ENCODE measurements around the gene CNTNAP2.
"Not testable (repeated sequence)": the region's sequence is repeated elsewhere in the genome, so short reads cannot be mapped to it uniquely, and the experiment has no call there.

The CNTNAP2 gene

GRCh38 chr7:147595042-147595441, 1478.4 kb downstream of the CNTNAP2 start:
- CTCF ChIA-PET = no interaction called here
- DNase-seq (ENCODE audit: extremely low spot score) = no peak
- POLR2A ChIA-PET = no interaction called here
- TF ChIP-seq LEF1 (IDR thresholded peaks at IDR 0.05; ENCODE audit: borderline replicate concordance) (no peak), PKNOX1 (IDR thresholded peaks at IDR 0.05) (no peak)

- CTCF ChIA-PET = interaction anchor here (0.6 kb wide), 1 partner anchor 1066 kb away, joined by 3 read pairs; no protein-coding TSS in a partner anchor
- POLR2A ChIA-PET; DNase-seq (ENCODE audit: extremely low spot score): not testable (repeated sequence)
Measured at GRCh38 chr7:147598687-147599086, 1482.1 kb downstream of the CNTNAP2 start.

- TF ChIP-seq FOXA1 (IDR thresholded peaks at IDR 0.05) = no peak
- no peak for TF ChIP-seq HDGF (IDR thresholded peaks at IDR 0.05; ENCODE audit: borderline replicate concordance)
- TF ChIP-seq BHLHE40 (IDR thresholded peaks at IDR 0.05; ENCODE audit: borderline replicate concordance) = no peak
- TF ChIP-seq ZNF384 (IDR thresholded peaks at IDR 0.05) = no peak
- no peak for TF ChIP-seq SUZ12 (IDR thresholded peaks at IDR 0.05)
- no peak for TF ChIP-seq ELF4 (IDR thresholded peaks at IDR 0.05)
- TF ChIP-seq FOXM1 (IDR thresholded peaks at IDR 0.05; ENCODE audit: borderline replicate concordance) = no peak
- TF ChIP-seq PKNOX1 (IDR thresholded peaks at IDR 0.05) = no peak
- TF ChIP-seq LEF1 (IDR thresholded peaks at IDR 0.05; ENCODE audit: borderline replicate concordance) = no peak
- no peak for TF ChIP-seq CTBP1 (IDR thresholded peaks at IDR 0.05; ENCODE audit: borderline replicate concordance)
- POLR2A ChIA-PET = no interaction called here
- no peak for DNase-seq (ENCODE audit: extremely low spot score)
- CTCF ChIA-PET = no interaction called here
Measured at GRCh38 chr7:147605323-147605722, 1488.7 kb downstream of the CNTNAP2 start.

GRCh38 chr7:147607157-147607800, 1490.7 kb downstream of the CNTNAP2 start:
- no peak for TF ChIP-seq ELF4 (IDR thresholded peaks at IDR 0.05)
- CTCF ChIA-PET = no interaction called here
- POLR2A ChIA-PET = no interaction called here
- DNase-seq (ENCODE audit: extremely low spot score) = no peak

- DNase-seq (ENCODE audit: extremely low spot score) = no peak
- ChIA-PET CTCF (interaction anchor here (0.7 kb wide), 1 partner anchor 413 kb away, joined by 5 read pairs; no protein-coding TSS in a partner anchor), POLR2A (no interaction called here)
- TF ChIP-seq HDGF (IDR thresholded peaks at IDR 0.05; ENCODE audit: borderline replicate concordance) (no peak), L3MBTL2 (conservative IDR thresholded peaks at IDR 0.05) (no peak), ARNT (IDR thresholded peaks at IDR 0.05) (no peak), ELF4 (IDR thresholded peaks at IDR 0.05) (no peak), PKNOX1 (IDR thresholded peaks at IDR 0.05) (no peak), TARDBP (IDR thresholded peaks at IDR 0.05) (no peak), ZNF384 (IDR thresholded peaks at IDR 0.05) (no peak), CTBP1 (IDR thresholded peaks at IDR 0.05; ENCODE audit: borderline replicate concordance) (no peak), NFRKB (IDR thresholded peaks at IDR 0.05) (no peak), FOXM1 (IDR thresholded peaks at IDR 0.05; ENCODE audit: borderline replicate concordance) (no peak), BHLHE40 (IDR thresholded peaks at IDR 0.05; ENCODE audit: borderline replicate concordance) (no peak), LEF1 (IDR thresholded peaks at IDR 0.05; ENCODE audit: borderline replicate concordance) (no peak), FOXK2 (IDR thresholded peaks at IDR 0.05) (no peak), SUZ12 (IDR thresholded peaks at IDR 0.05) (no peak), SP1 (IDR thresholded peaks at IDR 0.05) (no peak), FOXA1 (IDR thresholded peaks at IDR 0.05) (no peak)
Measured at GRCh38 chr7:147611431-147611830, 1494.8 kb downstream of the CNTNAP2 start.

GRCh38 chr7:147635288-147635687, 1518.7 kb downstream of the CNTNAP2 start:
- POLR2A ChIA-PET = no interaction called here

More at GRCh38 chr7:147635288-147635687, 1518.7 kb downstream of the CNTNAP2 start:
- no peak for TF ChIP-seq BHLHE40 (IDR thresholded peaks at IDR 0.05; ENCODE audit: borderline replicate concordance)
- no peak for TF ChIP-seq L3MBTL2 (conservative IDR thresholded peaks at IDR 0.05)
- no peak for TF ChIP-seq NFRKB (IDR thresholded peaks at IDR 0.05)
- no peak for TF ChIP-seq HDGF (IDR thresholded peaks at IDR 0.05; ENCODE audit: borderline replicate concordance)
- no peak for TF ChIP-seq FOXA1 (IDR thresholded peaks at IDR 0.05)
- TF ChIP-seq ARNT (IDR thresholded peaks at IDR 0.05) = no peak
- no peak for TF ChIP-seq SUZ12 (IDR thresholded peaks at IDR 0.05)
- TF ChIP-seq PKNOX1 (IDR thresholded peaks at IDR 0.05) = no peak
- TF ChIP-seq TARDBP (IDR thresholded peaks at IDR 0.05) = no peak
- TF ChIP-seq CTBP1 (IDR thresholded peaks at IDR 0.05; ENCODE audit: borderline replicate concordance) = no peak
- TF ChIP-seq ELF4 (IDR thresholded peaks at IDR 0.05) = no peak
- TF ChIP-seq FOXM1 (IDR thresholded peaks at IDR 0.05; ENCODE audit: borderline replicate concordance) = no peak
- no peak for TF ChIP-seq LEF1 (IDR thresholded peaks at IDR 0.05; ENCODE audit: borderline replicate concordance)
- no peak for TF ChIP-seq ZNF384 (IDR thresholded peaks at IDR 0.05)
- no peak for TF ChIP-seq SP1 (IDR thresholded peaks at IDR 0.05)
- no peak for TF ChIP-seq FOXK2 (IDR thresholded peaks at IDR 0.05)
- DNase-seq (ENCODE audit: extremely low spot score) = no peak
- CTCF ChIA-PET = no interaction called here
